Measurements from ENCODE around the gene OR52B4. TPM values are rescaled to one million over a fixed set of nuclear protein-coding genes. Genes with fewer than 3 reads are reported as not detected.

Gene OR52B4
- not detected in 2 replicates for total RNA-seq

DNA sequence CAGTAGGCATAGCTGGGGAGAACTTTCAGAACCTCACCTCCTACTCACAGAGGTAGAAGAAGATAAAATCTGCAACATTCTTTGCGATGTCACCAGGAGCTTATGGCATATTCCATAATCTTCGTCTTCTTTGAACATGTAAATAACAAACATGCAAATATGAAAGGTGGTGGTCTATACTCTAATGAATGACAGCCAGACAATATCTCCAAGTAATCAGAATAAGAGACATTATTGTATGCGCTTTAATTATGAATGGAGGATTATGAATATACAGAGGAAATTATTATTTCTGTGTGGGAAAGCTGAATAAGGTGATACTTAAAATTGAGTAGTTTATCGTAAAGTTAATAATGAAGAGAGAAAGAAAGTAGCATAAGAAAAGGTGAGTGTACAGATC lies at the start of gene OR52B4:
Gene OR52B4, minus strand, starts transcription at position 101 of the 400 bp plus-strand sequence. Its CDS starts 91 bp downstream, at position 10.

DNA sequence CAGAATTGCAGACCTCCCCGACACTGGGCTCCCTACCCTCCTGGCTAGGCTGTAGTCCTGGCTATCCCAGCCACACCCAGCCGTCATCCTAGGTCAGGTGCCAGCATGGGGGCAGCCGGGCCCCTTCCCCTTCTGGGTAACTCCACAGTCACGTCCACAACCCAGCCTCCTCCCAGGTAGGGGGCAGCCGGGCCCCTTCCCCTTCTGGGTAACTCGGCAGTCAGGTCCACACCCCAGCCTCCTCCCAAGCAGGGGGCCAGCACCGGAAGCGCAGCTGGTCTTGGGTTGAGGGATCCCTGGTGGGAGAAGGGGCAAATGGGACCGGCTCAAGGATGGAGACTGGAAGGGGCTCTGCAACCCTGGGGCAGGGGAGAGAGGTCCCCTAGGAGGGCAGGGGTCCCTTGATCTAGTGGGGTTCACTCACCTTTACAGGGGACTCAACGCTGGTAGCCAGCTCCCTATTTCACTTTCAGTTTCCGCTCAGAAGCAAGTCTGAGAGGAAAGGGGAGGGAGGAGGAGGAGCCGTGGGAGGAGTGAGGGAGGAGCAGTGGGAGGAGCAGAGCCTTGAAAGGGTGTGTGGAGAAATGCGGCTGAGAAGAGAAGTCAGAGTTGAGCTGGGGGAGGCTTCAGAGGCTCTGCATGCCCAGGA lies 25.1 kb upstream of the OR52B4 start, which contains the start of gene TRIM21:
Gene TRIM21, minus strand, starts transcription at position 494 of the 649 bp plus-strand sequence. CDS start 3,293 bp downstream, outside the sequence.

Other genes starting within 250 kb of the OR52B4 start
- 10.3 and 10.9 TPM in 2 replicates for gene TRIM21, start 25.3 kb upstream of the OR52B4 start, total RNA-seq
- gene OR52K2, start 80.9 kb upstream of the OR52B4 start, total RNA-seq, result not detected in 2 replicates
- not detected in 2 replicates for gene OR52K1, start 114.3 kb upstream of the OR52B4 start, total RNA-seq
- gene OR52M1, start 176.8 kb upstream of the OR52B4 start, total RNA-seq, result not detected in 2 replicates
- gene OR52I2, start 213.4 kb upstream of the OR52B4 start, total RNA-seq, result not detected in 2 replicates
- gene OR52I1, start 225.7 kb upstream of the OR52B4 start, total RNA-seq, result not detected in 2 replicates
- 7.0 and 8.0 TPM in 2 replicates for gene TRIM68, start 239.8 kb upstream of the OR52B4 start, total RNA-seq

Data from subcutaneous preadipocyte (primary cell).